Body of pancreas (tissue), 4 donors: Measurements from ENCODE around the gene CERK. TPM values are rescaled to one million over a fixed set of nuclear protein-coding genes. Genes with fewer than 3 reads are reported as not detected.
"Not testable (repeated sequence)": the region's sequence is repeated elsewhere in the genome, so short reads cannot be mapped to it uniquely, and the experiment has no call there.

ENCODE experiments used
- ATAC-seq: fragments of 150-250 bp; one replicate; pipeline ENCODE4 v1.9.1; 2016
- DNase-seq, 4 donors: peaks; one replicate each; pipeline ENCODE4 v3.0.0-alpha.2; 2019
- H3K27ac ChIP-seq, 4 donors: fragments of 200-600 bp; sonication (generic); 1 replicate in 3 of 4; 2 replicates in 1 of 4; pipeline versions ENCODE4 v1.5.1 to v1.6.1; 2016 to 2019; ENCODE audit warnings: mild to moderate bottlenecking in 1 of 4, mixed read lengths in 1 of 4, moderate library complexity in 1 of 4
- H3K27me3 ChIP-seq, 2 donors: fragments of 200-600 bp; sonication (generic); one replicate each; pipeline ENCODE4 v1.6.0; 2016; ENCODE audit warnings: mild to moderate bottlenecking in 1 of 2
- H3K36me3 ChIP-seq, 2 donors: fragments of 200-600 bp; sonication (generic); replicated peaks in 1 of 2; 2 replicates each; pipeline ENCODE4 v1.5.1; 2016; ENCODE audit warnings: low read depth in 2 of 2; ENCODE audit not compliant: insufficient read depth in 1 of 2
- H3K4me1 ChIP-seq: fragments of 200-600 bp; sonication (generic); one replicate; pipeline ENCODE4 v1.6.0; 2016
- H3K4me3 ChIP-seq, 2 donors: fragments of 200-600 bp; sonication (generic); 1 replicate in 1 of 2; 2 replicates in 1 of 2; pipeline ENCODE4 v1.5.1; 2016 to 2019
- H3K9me3 ChIP-seq, 3 donors: fragments of 200-600 bp; sonication (generic); 1 replicate in 2 of 3; 2 replicates in 1 of 3; pipeline ENCODE4 v1.5.1; 2016
- CTCF ChIP-seq, 7 experiments: fragments of 450-650 bp in 4 of 7; fragments of 200-600 bp in 3 of 7; sonication (generic) in 3 of 7; IDR thresholded peaks; one replicate each; pipeline ENCODE4 v1.5.1; 2016 to 2019; ENCODE audit warnings: antibody characterized with exemption in 7 of 7
- POLR2A ChIP-seq, 3 donors: fragments of 450-650 bp; IDR thresholded peaks; one replicate each; pipeline ENCODE4 v1.6.1; 2016; ENCODE audit warnings: antibody characterized with exemption in 3 of 3, mild to moderate bottlenecking in 2 of 3
- WGBS, 2 donors: methylation state at CpG; one replicate each; pipeline ENCODE4 v1.1.5; 2017; 5-methylcytosine and 5-hydroxymethylcytosine counted together
- intact Hi-C: fragments of 100-400 bp; cut with DNase I; formaldehyde crosslinking; loops from one replicate; pipeline ENCODE4 v1.15.1; 2023
- total RNA-seq, 2 donors: library from RNA; depleted of rRNA; stranded (reverse); fragments of >200 nt; gene quantifications; one replicate each; pipeline ENCODE4 v1.1.0, GENCODE V29; 2016

Gene CERK
- total RNA-seq, 2 donors from 2014 or later, result 33.6 to 46.4 TPM

DNA sequence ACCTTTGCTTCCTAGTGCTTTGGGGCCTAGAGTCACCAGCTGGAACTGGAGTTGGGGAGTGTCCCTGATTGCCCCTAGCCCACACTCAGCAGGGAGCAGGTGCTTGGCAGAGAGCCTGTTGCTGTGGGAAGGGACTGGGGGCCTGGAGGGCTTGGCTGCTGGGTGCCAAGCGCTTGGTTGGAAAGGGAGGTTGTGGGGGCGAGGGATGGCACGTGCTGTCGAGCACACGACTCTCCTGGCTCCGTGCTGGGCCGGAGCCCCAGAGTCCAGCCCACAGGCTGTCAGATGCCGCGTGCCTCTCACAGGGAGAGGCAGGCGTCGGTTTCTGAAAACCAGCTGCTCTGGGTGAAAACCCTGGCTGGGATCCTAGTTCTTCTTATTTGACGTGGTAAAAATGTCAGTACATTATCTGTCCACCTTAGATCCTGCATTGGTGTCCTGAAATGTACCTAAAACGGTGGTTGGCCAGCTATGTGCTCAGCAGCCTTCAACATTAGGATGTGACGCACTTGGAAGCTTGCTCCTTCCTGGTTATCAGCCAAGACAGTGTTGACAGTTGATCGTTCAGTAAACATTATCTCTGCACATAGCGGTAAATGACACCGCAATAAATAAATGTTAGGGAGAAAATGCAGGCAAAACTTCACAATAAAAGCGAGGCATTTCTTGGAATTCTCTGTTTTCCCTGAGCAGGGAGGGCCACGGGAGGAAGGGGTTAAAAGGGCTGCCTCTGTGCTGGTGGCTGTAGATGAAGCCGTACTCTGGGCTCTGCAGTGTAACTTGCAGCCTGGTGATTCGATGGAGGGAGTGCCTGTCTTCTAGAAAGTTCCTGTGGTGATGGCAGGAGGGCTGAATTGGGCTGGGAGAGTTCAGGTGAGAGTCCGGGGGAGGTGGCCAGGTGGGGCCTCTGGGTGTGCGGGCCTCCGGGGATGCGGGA lies 88.6 kb downstream of the CERK start:
- intact Hi-C loops, result no loop called here
- ATAC-seq, result peak; percentile 32

DNA sequence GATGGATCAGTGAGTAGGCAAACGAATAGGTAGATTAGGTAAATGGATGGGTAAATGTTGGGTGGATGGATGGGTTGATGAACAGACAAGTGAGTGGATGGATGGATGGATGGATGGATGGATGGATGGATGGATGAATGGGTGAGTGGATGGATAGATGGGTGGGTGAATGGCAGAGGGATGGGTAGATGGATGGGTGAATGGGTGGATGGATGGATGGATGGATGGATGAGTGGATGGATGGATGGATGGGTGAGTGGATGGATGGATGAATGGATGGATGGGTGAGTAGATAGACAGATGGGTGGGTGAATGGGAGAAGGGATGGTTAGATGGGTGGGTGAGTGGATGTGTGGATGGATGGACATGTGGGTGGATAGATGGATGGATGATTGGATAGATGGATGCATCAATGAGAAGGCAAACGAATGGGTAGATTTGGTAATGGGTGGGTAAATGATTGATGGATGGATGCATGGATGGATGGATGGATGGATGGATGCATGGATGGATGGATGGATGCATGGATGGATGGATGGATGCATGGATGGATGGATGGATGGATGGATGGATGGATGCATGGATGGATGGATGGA lies 89.7 kb downstream of the CERK start:
- H3K27ac ChIP-seq, intact Hi-C loops, DNase-seq, H3K27me3 ChIP-seq, H3K9me3 ChIP-seq, H3K4me3 ChIP-seq, ATAC-seq, H3K36me3 ChIP-seq: not testable (repeated sequence)
- WGBS, 2 donors, result 88 to 94% methylated on average over 2 of the region's 2 CpGs
- H3K4me1 ChIP-seq, result peaks cover 17% of the 10 kb centered on the region

More for the DNA sequence above, 88.6 kb downstream of the CERK start:
- peak in 1 of 4 donors; percentile 37 for DNase-seq
- Histone ChIP-seq H3K27ac (peak overlapping the region in 2 of 4 donors; percentile 39 to 44), H3K27me3 (no peaks in the 10 kb centered on the region), H3K36me3 (no peaks in the 10 kb centered on the region), H3K4me3 (no peak overlapping the region), H3K9me3 (no peaks in the 10 kb centered on the region), H3K4me1 (peaks cover 22% of the 10 kb centered on the region)
- no peak for TF ChIP-seq POLR2A (IDR thresholded peaks at IDR 0.05)
- no peak for TF ChIP-seq CTCF (IDR thresholded peaks at IDR 0.05)
- WGBS, 2 donors, result 41 to 51% methylated on average over 15 to 25 of the region's 25 CpGs

DNA sequence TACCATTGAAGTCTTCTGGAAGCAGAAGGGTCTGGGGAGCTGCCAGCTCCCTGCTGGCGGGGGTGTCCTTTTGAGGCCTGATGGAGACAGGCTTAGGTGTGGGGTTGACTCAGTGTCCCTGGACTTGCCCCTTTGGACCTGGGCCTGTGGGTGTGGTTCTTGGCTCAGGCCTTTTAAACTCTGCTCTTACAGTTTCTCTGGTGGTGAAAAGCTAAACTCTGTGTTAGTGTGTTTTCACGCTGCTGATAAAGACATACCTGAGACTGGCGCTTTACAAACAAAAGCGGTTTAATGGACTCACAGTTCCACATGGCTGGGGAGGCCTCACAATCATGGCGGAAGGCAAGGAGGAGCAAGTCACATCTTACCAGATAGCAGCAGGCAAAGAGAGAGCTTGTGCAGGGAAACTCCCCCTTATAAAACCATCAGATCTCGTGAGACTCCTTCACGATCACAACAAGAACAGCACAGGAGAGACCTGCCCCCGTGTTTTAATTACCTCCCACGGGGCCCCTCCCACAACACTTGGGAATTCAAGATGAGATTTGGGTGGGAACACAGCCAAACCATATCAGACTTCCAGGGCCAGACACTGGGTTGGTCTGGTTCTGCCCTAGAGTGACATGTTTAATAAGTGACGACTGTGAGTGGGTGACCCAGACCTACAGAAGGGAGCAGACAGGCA lies 91.4 kb downstream of the CERK start:
- DNase-seq (no peak), ATAC-seq (no peak)
- 77 to 84% methylated on average over 7 to 10 of the region's 10 CpGs for WGBS, 2 donors
- Histone ChIP-seq H3K27ac (no peak overlapping the region), H3K27me3 (no peaks in the 10 kb centered on the region), H3K4me3 (no peak overlapping the region), H3K36me3 (no peaks in the 10 kb centered on the region), H3K9me3 (no peaks in the 10 kb centered on the region), H3K4me1 (peaks cover 16% of the 10 kb centered on the region)
- intact Hi-C loops, result no loop called here
- TF ChIP-seq POLR2A (IDR thresholded peaks at IDR 0.05), result no peak
- no peak for TF ChIP-seq CTCF (IDR thresholded peaks at IDR 0.05)

DNA sequence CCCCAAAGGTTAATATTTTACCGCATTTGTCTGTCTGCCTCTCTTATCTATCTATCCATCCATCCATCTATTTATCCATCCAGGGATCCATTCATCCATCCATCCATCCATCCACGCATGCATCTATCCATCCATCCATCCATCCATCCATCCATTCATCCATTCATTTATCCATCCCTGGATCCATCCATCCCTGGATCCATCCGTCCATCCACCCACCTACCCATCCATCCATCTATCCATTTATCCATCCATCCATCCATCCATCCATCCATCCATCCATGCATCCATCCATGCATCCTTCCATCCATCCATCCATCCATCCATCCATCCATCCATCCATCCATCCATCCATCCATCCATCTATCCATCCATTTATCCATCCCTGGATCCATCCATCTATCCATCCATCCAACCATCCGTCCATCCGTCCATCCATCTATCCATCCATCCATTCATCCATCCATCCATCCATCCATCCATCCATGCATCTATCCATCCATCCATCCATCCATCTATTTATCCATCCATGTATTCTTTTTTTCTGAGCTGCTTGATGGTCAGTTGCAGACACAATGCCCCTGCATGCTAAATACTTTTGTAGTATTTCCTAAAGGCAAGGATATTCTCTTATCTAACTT lies 95.1 kb downstream of the CERK start:
- intact Hi-C loops, result loop anchor here (5.0 kb wide), 1 partner anchor 46 kb away; no protein-coding TSS in a partner anchor
- peaks cover 19% of the 10 kb centered on the region for H3K4me1 ChIP-seq
- not testable (repeated sequence) for ATAC-seq, DNase-seq, H3K36me3 ChIP-seq, H3K27ac ChIP-seq, H3K4me3 ChIP-seq, H3K9me3 ChIP-seq, H3K27me3 ChIP-seq
- WGBS, 2 donors, result 87 to 90% methylated on average over 5 of the region's 5 CpGs

DNA sequence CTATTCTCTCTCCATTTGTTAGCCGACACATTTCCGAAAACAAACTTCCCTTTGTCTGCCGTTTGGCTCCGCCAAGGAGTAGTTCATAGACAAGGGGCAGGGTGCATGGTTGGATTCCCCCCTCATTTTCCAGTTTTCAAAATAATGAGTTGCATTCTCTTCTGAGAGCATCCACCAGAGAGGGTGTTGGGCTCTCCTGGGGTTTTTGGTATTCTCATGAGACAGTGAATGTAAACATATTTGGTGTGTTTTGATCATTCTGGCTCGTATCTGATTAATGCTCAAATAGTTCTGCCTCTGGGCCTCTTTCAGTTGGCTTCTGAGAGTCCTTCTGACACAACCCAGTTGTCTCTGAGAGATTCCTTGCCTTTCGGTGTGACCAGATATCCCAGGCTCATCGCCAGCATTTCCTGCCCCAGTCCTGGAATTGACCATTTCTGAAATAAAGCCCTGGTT lies 96.2 kb downstream of the CERK start:
- Histone ChIP-seq H3K27me3 (no peaks in the 10 kb centered on the region), H3K4me3 (no peak overlapping the region), H3K4me1 (peaks cover 14% of the 10 kb centered on the region), H3K9me3 (no peaks in the 10 kb centered on the region), H3K27ac (no peak overlapping the region), H3K36me3 (no peaks in the 10 kb centered on the region)
- WGBS, 2 donors, result 86 to 87% methylated on average over 7 of the region's 7 CpGs
- intact Hi-C loops, result loop anchor here (5.0 kb wide), 1 partner anchor 45 kb away; no protein-coding TSS in a partner anchor
- DNase-seq (no peak), ATAC-seq (no peak)
- TF ChIP-seq CTCF (IDR thresholded peaks at IDR 0.05), result no peak
- TF ChIP-seq POLR2A (IDR thresholded peaks at IDR 0.05), result no peak
